B cell (primary cell): ENCODE measurements around the gene RND1. TPM values are rescaled to one million over a fixed set of nuclear protein-coding genes. Genes with fewer than 3 reads are reported as not detected.

Source experiments
- ATAC-seq: fragments of 200-7000 bp; cut with Tn5 transposase; one replicate; pipeline ENCODE4 v1.10.0; 2021; ENCODE audit warnings: low read depth, mild to moderate bottlenecking, moderate number of reproducible peaks, moderate library complexity
- CTCF ChIA-PET: fragments of 350-600 bp; sonication (Branson Sonifier 250); formaldehyde crosslinking; loops from one replicate; lab custom pipeline; 2021; ENCODE audit warnings: antibody characterized with exemption, inconsistent platforms; lab: Charles Lee
- POLR2A ChIA-PET: fragments of 350-600 bp; sonication (Branson Sonifier 250); formaldehyde crosslinking; loops from one replicate; lab custom pipeline; 2021; ENCODE audit warnings: antibody characterized with exemption; lab: Charles Lee
- DNase-seq: peaks from one replicate; pipeline ENCODE4 v3.0.0; 2013
- H2AFZ ChIP-seq: 2 replicates; pipeline ENCODE4 v1.6.1; 2012; ENCODE audit warnings: mild to moderate bottlenecking, low read depth, low read length; ENCODE audit not compliant: insufficient read depth, poor library complexity, severe bottlenecking
- H3K27ac ChIP-seq, 2 donors: 1 replicate in 1 of 2; 2 replicates in 1 of 2; pipeline ENCODE4 v1.5.1; 2012 to 2013; ENCODE audit warnings: low read length in 2 of 2, mild to moderate bottlenecking in 2 of 2, moderate library complexity in 1 of 2
- H3K27me3 ChIP-seq, 4 experiments: fragments of 200-600 bp in 1 of 4; sonication (generic) in 1 of 4; replicated peaks in 1 of 4; 1 replicate in 2 of 4; 2 replicates in 2 of 4; pipeline versions ENCODE4 v1.6.1 to v1.7.0; 2013 to 2016; ENCODE audit warnings: low read length in 3 of 4, mild to moderate bottlenecking in 2 of 4, mixed read lengths in 1 of 4, moderate library complexity in 1 of 4; ENCODE audit not compliant: insufficient read depth in 4 of 4, control insufficient read depth in 3 of 4; ENCODE audit errors: control extremely low read depth in 1 of 4
- H3K36me3 ChIP-seq, 2 experiments: replicated peaks in 1 of 2; 1 replicate in 1 of 2; 2 replicates in 1 of 2; pipeline versions ENCODE4 v1.6.1 to v1.7.1; 2013; ENCODE audit warnings: low read length in 1 of 2; ENCODE audit not compliant: insufficient read depth in 2 of 2, control insufficient read depth in 1 of 2; ENCODE audit errors: control extremely low read depth in 1 of 2, extremely low read depth in 1 of 2
- H3K4me1 ChIP-seq, 2 donors: fragments of 200-600 bp in 1 of 2; sonication (generic) in 1 of 2; 1 replicate in 1 of 2; 2 replicates in 1 of 2; pipeline versions ENCODE4 v1.5.1 to v1.6.1; 2013 to 2017; ENCODE audit warnings: low read length in 2 of 2; ENCODE audit not compliant: control insufficient read depth in 2 of 2, insufficient read depth in 2 of 2
- H3K4me2 ChIP-seq: replicated peaks from 2 replicates; pipeline ENCODE3; 2012; ENCODE audit warnings: mild to moderate bottlenecking, low read depth, low read length; ENCODE audit not compliant: poor library complexity, severe bottlenecking
- H3K4me3 ChIP-seq, 5 experiments: fragments of 200-600 bp in 1 of 5; sonication (generic) in 1 of 5; 1 replicate in 3 of 5; 2 replicates in 2 of 5; pipeline versions ENCODE4 v1.5.1 to v1.7.0; 2011 to 2016; ENCODE audit warnings: low read length in 4 of 5, mild to moderate bottlenecking in 4 of 5, low read depth in 2 of 5, control low read depth in 1 of 5, moderate library complexity in 1 of 5; ENCODE audit not compliant: insufficient read depth in 1 of 5; ENCODE audit errors: control extremely low read depth in 1 of 5, extremely low read depth in 1 of 5
- H3K79me2 ChIP-seq: fragments of 200-600 bp; sonication (generic); one replicate; pipeline ENCODE4 v1.6.0; 2016; ENCODE audit warnings: low read length; ENCODE audit not compliant: control insufficient read depth, insufficient read depth
- H3K9ac ChIP-seq: fragments of 200-600 bp; sonication (generic); 2 replicates; pipeline ENCODE4 v1.6.1; 2017; ENCODE audit warnings: mild to moderate bottlenecking, low read length, moderate library complexity
- H3K9me3 ChIP-seq, 3 donors: one replicate each; pipeline versions ENCODE4 v1.6.1 to v1.7.1; 2013; ENCODE audit warnings: low read length in 2 of 3; ENCODE audit not compliant: control insufficient read depth in 2 of 3, insufficient read depth in 1 of 3; ENCODE audit errors: control extremely low read depth in 1 of 3
- H4K20me1 ChIP-seq: 2 replicates; pipeline ENCODE4 v1.6.0; 2012; ENCODE audit warnings: mild to moderate bottlenecking, low read length; ENCODE audit not compliant: insufficient read depth, control insufficient read depth, poor library complexity, severe bottlenecking
- H3K27ac Mint-ChIP-seq: one replicate; pipeline ENCODE4 v1.8.0; 2021; ENCODE audit warnings: mixed read lengths
- H3K27me3 Mint-ChIP-seq: one replicate; pipeline ENCODE4 v1.8.0; 2021; ENCODE audit warnings: mixed read lengths
- H3K4me1 Mint-ChIP-seq: one replicate; pipeline ENCODE4 v1.8.0; 2021; ENCODE audit warnings: mixed read lengths
- H3K4me3 Mint-ChIP-seq: one replicate; pipeline ENCODE4 v1.8.0; 2021; ENCODE audit warnings: mixed read lengths
- H3K9me3 Mint-ChIP-seq: one replicate; pipeline ENCODE4 v1.8.0; 2022; ENCODE audit warnings: mixed read lengths; ENCODE audit not compliant: insufficient read depth
- EZH2 ChIP-seq: IDR thresholded peaks from 2 replicates; pipeline ENCODE4 v1.6.1; 2012; ENCODE audit warnings: borderline replicate concordance, low read depth, mild to moderate bottlenecking, moderate library complexity, low read length; ENCODE audit not compliant: insufficient read depth, poor library complexity, severe bottlenecking
- WGBS: methylation state at CpG from one replicate; pipeline ENCODE4 v1.1.5; 2013; ENCODE audit warnings: missing lambda C conversion rate; ENCODE audit not compliant: insufficient coverage; 5-methylcytosine and 5-hydroxymethylcytosine counted together
- intact Hi-C: fragments of 100-400 bp; cut with micrococcal nuclease; formaldehyde crosslinking; loops from one replicate; pipeline ENCODE4 v1.10.0; 2022
- polyA plus RNA-seq: library from polyadenylated mRNA; depleted of rRNA; stranded (reverse); fragments of >200 nt; gene quantifications from 2 replicates; pipeline ENCODE4 v1.2.3, GENCODE V29; 2012
- total RNA-seq, 2 donors: library from RNA; stranded (reverse); fragments of 120-200 nt in 1 of 2; gene quantifications; 1 replicate in 1 of 2; 2 replicates in 1 of 2; pipeline versions ENCODE4 v1.2.3 to v1.2.4, GENCODE V29; 2013 to 2022
- TF ChIP-seq, protein P1 (sequence below): fragments of 200-600 bp; IDR thresholded peaks from one replicate; pipeline ENCODE4 v1.8.0; 2022; ENCODE audit warnings: antibody characterized with exemption, mild to moderate bottlenecking

RND1 gene
- total and polyA plus RNA-seq, 2 donors (not counting 1 experiment from before 2014, with no cell fraction given) = 7.3 to 19.5 TPM

GRCh38 chr12:48903982-48904411 is 38.3 kb upstream of the RND1 start:
- DNase-seq = peak; percentile 84
- no peak for TF ChIP-seq EZH2
- TF ChIP-seq, protein P1, sequence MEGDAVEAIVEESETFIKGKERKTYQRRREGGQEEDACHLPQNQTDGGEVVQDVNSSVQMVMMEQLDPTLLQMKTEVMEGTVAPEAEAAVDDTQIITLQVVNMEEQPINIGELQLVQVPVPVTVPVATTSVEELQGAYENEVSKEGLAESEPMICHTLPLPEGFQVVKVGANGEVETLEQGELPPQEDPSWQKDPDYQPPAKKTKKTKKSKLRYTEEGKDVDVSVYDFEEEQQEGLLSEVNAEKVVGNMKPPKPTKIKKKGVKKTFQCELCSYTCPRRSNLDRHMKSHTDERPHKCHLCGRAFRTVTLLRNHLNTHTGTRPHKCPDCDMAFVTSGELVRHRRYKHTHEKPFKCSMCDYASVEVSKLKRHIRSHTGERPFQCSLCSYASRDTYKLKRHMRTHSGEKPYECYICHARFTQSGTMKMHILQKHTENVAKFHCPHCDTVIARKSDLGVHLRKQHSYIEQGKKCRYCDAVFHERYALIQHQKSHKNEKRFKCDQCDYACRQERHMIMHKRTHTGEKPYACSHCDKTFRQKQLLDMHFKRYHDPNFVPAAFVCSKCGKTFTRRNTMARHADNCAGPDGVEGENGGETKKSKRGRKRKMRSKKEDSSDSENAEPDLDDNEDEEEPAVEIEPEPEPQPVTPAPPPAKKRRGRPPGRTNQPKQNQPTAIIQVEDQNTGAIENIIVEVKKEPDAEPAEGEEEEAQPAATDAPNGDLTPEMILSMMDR = peak; percentile 60
- Histone ChIP-seq H4K20me1 (no peaks in the 10 kb centered on the region), H3K9me3 (no peaks in the 10 kb centered on the region), H2AFZ (peak overlapping the region; percentile 67), H3K36me3 (no peaks in the 10 kb centered on the region), H3K27me3 (peaks cover 0 to 5% (median 2%) of the 10 kb centered on the region in 4 experiments), H3K27ac (no peak overlapping the region), H3K79me2 (no peaks in the 10 kb centered on the region), H3K9ac (peak overlapping the region; percentile 52), H3K4me3 (peak overlapping the region in 4 of 5 experiments; percentile 11 to 49 (median 40)), H3K4me1 (peaks cover 11 to 12% of the 10 kb centered on the region in 2 donors), H3K4me2 (peak overlapping the region; percentile 80)
- H3K4me1 Mint-ChIP-seq = peaks cover 7% of the 10 kb centered on the region
- intact Hi-C loops = loop anchor here (2.0 to 5.0 kb wide), 2 partner anchors 21 to 33 kb away; partner anchors contain the start of gene FKBP11
- ChIA-PET POLR2A (interaction anchor here (0.7 kb wide), 1 partner anchor 116 kb away, joined by 3 read pairs; no protein-coding TSS in a partner anchor), CTCF (interaction anchor here (0.6 to 2.6 kb wide), 10 partner anchors 13 to 208 kb away, joined by 3 to 25 read pairs (median 5); partner anchors contain the start of genes DDX23, FKBP11 and RND1)
- under 1% methylated on average over 12 of the region's 19 CpGs for WGBS
- H3K4me3 Mint-ChIP-seq = peak overlapping the region; percentile 83
- no peak overlapping the region for H3K27ac Mint-ChIP-seq
- H3K27me3 Mint-ChIP-seq = peaks cover 19% of the 10 kb centered on the region
- H3K9me3 Mint-ChIP-seq = no peaks in the 10 kb centered on the region
- ATAC-seq = peak; percentile 91

GRCh38 chr12:48903363-48903981 is 37.8 kb upstream of the RND1 start:
- H3K27me3 Mint-ChIP-seq = peaks cover 22% of the 10 kb centered on the region
- H3K4me3 Mint-ChIP-seq = peak overlapping the region; percentile 52
- H2AFZ ChIP-seq = no peak overlapping the region
- ChIA-PET CTCF (interaction anchor here (0.8 to 2.6 kb wide), 11 partner anchors 8 to 53 kb away, joined by 3 to 25 read pairs (median 6); partner anchors contain the start of genes DDX23, FKBP11 and RND1), POLR2A (interaction anchor here (0.7 kb wide), 1 partner anchor 115 kb away, joined by 3 read pairs; no protein-coding TSS in a partner anchor)
- H3K27ac Mint-ChIP-seq = no peak overlapping the region
- H3K9ac ChIP-seq = peak overlapping the region; percentile 20
- H3K4me2 ChIP-seq = peak overlapping the region; percentile 80
- no peaks in the 10 kb centered on the region for H3K9me3 ChIP-seq
- ATAC-seq (no peak), DNase-seq (no peak)
- H3K9me3 Mint-ChIP-seq = no peaks in the 10 kb centered on the region
- H4K20me1 ChIP-seq = no peaks in the 10 kb centered on the region
- TF ChIP-seq, protein P1 = no peak
- TF ChIP-seq EZH2 = no peak
- H3K27ac ChIP-seq = no peak overlapping the region
- intact Hi-C loops = loop anchor here (5.0 kb wide), 1 partner anchor 34 kb away; no protein-coding TSS in a partner anchor
- 63% methylated on average over 12 of the region's 20 CpGs for WGBS
- no peaks in the 10 kb centered on the region for H3K36me3 ChIP-seq
- H3K4me1 Mint-ChIP-seq = peaks cover 7% of the 10 kb centered on the region
- H3K27me3 ChIP-seq = peaks cover 0 to 5% (median 2%) of the 10 kb centered on the region in 4 experiments
- peaks cover 11 to 12% of the 10 kb centered on the region in 2 donors for H3K4me1 ChIP-seq
- peak overlapping the region in 2 of 5 experiments; percentile 17 to 39 for H3K4me3 ChIP-seq
- no peaks in the 10 kb centered on the region for H3K79me2 ChIP-seq
